ENCODE results near the gene HSD11B1.

DNA sequence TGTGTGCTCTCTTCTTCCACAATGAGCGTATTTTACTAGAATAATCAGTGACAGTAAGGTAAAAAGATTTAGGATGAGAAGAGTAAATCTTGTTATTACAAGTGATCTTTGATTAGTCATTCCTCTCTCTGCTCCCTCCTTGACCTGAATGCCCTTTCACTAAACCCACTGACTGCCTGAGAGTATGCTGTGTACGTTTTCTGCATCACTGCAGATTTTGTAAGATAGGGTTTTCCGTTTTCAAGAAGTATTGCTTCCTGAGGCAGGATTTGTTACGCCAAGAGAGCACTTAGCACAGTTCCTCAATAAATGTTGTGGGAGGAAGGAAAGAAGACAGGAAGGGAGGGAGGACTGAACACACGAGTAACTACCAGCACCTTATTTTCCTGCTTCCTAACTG is 44.7 kb upstream of the HSD11B1 start:
- TF ChIP-seq TAF1 (IDR thresholded peaks at IDR 0.05; ENCODE audit: borderline replicate concordance, insufficient read depth, low read length) (no peak), POLR2AphosphoS5 (IDR thresholded peaks at IDR 0.05; ENCODE audit: low read depth, low read length) (peak; percentile 44; the same call in 1 of the 2 replicates), SIN3A (IDR thresholded peaks at IDR 0.05; ENCODE audit: borderline replicate concordance, insufficient read depth, low read length) (no peak)
- TF ChIP-seq, protein P1, sequence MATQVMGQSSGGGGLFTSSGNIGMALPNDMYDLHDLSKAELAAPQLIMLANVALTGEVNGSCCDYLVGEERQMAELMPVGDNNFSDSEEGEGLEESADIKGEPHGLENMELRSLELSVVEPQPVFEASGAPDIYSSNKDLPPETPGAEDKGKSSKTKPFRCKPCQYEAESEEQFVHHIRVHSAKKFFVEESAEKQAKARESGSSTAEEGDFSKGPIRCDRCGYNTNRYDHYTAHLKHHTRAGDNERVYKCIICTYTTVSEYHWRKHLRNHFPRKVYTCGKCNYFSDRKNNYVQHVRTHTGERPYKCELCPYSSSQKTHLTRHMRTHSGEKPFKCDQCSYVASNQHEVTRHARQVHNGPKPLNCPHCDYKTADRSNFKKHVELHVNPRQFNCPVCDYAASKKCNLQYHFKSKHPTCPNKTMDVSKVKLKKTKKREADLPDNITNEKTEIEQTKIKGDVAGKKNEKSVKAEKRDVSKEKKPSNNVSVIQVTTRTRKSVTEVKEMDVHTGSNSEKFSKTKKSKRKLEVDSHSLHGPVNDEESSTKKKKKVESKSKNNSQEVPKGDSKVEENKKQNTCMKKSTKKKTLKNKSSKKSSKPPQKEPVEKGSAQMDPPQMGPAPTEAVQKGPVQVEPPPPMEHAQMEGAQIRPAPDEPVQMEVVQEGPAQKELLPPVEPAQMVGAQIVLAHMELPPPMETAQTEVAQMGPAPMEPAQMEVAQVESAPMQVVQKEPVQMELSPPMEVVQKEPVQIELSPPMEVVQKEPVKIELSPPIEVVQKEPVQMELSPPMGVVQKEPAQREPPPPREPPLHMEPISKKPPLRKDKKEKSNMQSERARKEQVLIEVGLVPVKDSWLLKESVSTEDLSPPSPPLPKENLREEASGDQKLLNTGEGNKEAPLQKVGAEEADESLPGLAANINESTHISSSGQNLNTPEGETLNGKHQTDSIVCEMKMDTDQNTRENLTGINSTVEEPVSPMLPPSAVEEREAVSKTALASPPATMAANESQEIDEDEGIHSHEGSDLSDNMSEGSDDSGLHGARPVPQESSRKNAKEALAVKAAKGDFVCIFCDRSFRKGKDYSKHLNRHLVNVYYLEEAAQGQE (IDR thresholded peaks at IDR 0.05; ENCODE audit: insufficient read depth in 1 of 2, low read depth in 2 of 2, low read length in 2 of 2) = peak in 1 of 2 experiments; percentile 66; a peak in 1 of 4 replicates
